KOPT-K1 (cell line): ENCODE results near the gene ALDH4A1.
"Not testable (repeated sequence)": the region's sequence is repeated elsewhere in the genome, so short reads cannot be mapped to it uniquely, and the experiment has no call there.

ENCODE experiments used
- H3K27ac ChIP-seq: fragments of 200-600 bp; sonication (generic); 2 replicates; pipeline ENCODE4 v1.5.1; 2016; ENCODE audit warnings: antibody characterized with exemption, mild to moderate bottlenecking, low read depth, low read length; ENCODE audit not compliant: poor library complexity, severe bottlenecking
- H3K36me3 ChIP-seq: fragments of 200-600 bp; sonication (generic); 2 replicates; pipeline ENCODE4 v1.5.1; 2017; ENCODE audit warnings: antibody characterized with exemption, mild to moderate bottlenecking, low read length, moderate library complexity; ENCODE audit not compliant: insufficient read depth
- H3K9me3 ChIP-seq: fragments of 200-600 bp; sonication (generic); 2 replicates; pipeline ENCODE4 v1.5.1; 2017; ENCODE audit warnings: antibody characterized with exemption, low read length, mild to moderate bottlenecking; ENCODE audit not compliant: insufficient read depth, poor library complexity, severe bottlenecking

Gene ALDH4A1

DNA sequence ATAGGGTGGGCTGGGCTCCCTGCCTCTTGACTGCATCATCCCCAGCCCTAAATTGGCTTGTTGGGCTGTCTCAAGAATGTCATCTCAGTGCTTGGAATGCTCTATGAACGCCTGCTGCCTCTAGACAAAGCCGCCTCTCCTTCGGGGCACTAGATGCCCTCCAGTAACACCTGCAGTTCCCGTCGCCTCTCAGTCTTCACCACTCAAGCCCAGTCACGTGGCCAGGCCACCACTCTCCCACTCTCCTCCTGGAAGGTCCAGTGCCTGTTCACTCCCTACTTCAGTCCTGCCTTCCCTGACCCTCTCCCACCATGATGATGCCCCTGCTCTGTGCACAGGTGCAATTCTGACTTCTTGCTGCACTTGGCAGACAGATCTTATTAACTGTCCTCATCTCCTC lies 49.9 kb downstream of the ALDH4A1 start:
- H3K36me3 ChIP-seq, result no peaks in the 10 kb centered on the region
- H3K27ac ChIP-seq, result no peak overlapping the region
- H3K9me3 ChIP-seq, result peaks cover 3% of the 10 kb centered on the region

DNA sequence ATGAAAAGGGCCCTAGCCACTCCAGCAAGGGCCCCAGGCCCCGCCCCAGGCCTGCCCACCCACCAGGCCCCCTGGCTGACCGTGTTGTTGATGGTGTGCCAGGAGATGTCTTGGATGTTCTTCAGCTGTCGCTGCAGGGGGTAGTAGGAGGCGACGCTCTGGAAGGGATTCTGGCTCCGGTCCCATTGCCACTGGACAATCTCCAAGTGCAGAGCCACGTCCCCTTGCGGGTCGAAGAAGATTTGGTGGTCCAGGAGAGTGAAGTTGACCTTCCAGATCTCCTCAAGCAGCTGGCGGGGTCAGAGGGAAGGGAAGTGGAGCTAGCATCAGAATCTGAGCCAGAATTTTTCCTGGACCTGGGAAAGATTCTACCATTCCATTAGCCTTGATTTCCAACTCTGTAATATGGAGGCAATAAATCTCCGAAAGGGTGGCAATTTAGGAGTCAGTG lies 53.1 kb downstream of the ALDH4A1 start:
- Histone ChIP-seq H3K9me3 (peaks cover 4% of the 10 kb centered on the region), H3K36me3 (no peaks in the 10 kb centered on the region), H3K27ac (no peak overlapping the region)

DNA sequence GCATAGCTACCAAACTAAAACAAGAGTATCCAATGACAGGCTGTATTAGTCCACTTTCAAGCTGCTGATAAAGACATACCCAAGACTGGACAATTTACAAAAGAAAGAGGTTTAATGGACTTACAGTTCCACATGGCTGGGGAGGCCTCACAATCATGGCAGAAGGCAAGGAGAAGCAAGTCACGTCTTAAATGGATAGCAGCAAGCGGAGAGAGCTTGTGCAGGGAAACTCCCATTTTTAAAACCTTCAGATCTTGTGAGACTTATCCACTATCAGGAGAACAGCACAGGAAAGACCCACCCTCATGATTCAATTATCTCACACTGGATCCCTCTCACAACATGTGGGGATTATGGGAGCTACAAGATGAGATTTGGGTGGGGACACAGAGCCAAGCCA lies 54.6 kb downstream of the ALDH4A1 start:
- not testable (repeated sequence) for H3K36me3 ChIP-seq, H3K9me3 ChIP-seq

DNA sequence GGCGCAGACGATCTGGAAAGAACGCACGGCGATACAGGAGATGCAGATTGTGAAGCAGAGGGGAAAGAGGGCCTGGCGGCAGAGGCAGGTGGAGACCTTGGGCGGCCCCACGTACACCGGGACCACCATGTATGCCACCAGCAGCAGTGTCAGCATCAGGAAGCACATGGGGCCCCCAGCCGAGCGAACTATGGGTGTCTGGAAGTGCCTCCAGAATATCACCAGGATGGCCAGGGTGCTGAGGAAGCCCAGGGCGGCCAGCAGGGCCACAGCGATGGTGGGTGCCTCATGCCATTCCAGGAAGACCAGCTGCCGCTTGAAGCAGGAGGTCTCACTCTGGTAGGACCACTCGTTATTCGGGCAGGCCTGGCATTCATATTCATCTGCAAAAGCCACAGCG lies 62.2 kb downstream of the ALDH4A1 start:
- Histone ChIP-seq H3K9me3 (peaks cover 7% of the 10 kb centered on the region), H3K27ac (no peak overlapping the region), H3K36me3 (no peaks in the 10 kb centered on the region)

More for the DNA sequence above, 54.6 kb downstream of the ALDH4A1 start:
- H3K27ac ChIP-seq, result not testable (repeated sequence)

- no peaks in the 10 kb centered on the region for H3K36me3 ChIP-seq
- peaks cover 17% of the 10 kb centered on the region for H3K9me3 ChIP-seq
- no peak overlapping the region for H3K27ac ChIP-seq
These were observed 65.7 kb downstream of the ALDH4A1 start for GRCh38 chr1:18836654-18837053.

GRCh38 chr1:18832319-18832718 lies 70.0 kb downstream of the ALDH4A1 start:
- H3K27ac ChIP-seq, H3K36me3 ChIP-seq: not testable (repeated sequence)
- H3K9me3 ChIP-seq, result peaks cover 38% of the 10 kb centered on the region

GRCh38 chr1:18831656-18832055 lies 70.7 kb downstream of the ALDH4A1 start:
- Histone ChIP-seq H3K36me3 (no peaks in the 10 kb centered on the region), H3K27ac (no peak overlapping the region), H3K9me3 (peaks cover 41% of the 10 kb centered on the region)

DNA sequence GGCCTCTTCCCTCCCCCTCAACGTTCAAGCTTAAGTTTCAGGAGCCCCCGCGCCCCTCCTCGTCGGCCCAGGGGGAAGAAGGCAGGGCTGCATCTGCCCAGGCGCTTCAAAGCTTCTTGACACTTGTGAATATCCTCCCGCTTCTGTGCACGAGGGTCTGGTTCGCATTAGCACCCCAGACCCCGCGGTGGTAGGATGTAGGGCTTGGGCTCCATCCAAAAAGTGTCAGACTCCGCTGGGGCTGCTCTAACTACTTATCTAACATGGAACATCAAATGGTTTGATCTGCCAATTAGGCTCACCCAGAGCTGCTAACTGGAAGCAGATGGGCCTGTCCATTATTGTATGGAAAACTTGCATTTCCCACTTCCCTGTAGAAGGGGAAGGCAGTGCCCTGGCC lies 71.8 kb downstream of the ALDH4A1 start:
- Histone ChIP-seq H3K36me3 (no peaks in the 10 kb centered on the region), H3K27ac (no peak overlapping the region), H3K9me3 (peaks cover 41% of the 10 kb centered on the region)

GRCh38 chr1:18829671-18830070 lies 72.7 kb downstream of the ALDH4A1 start:
- H3K36me3 ChIP-seq, result no peaks in the 10 kb centered on the region
- H3K27ac ChIP-seq, result no peak overlapping the region

DNA sequence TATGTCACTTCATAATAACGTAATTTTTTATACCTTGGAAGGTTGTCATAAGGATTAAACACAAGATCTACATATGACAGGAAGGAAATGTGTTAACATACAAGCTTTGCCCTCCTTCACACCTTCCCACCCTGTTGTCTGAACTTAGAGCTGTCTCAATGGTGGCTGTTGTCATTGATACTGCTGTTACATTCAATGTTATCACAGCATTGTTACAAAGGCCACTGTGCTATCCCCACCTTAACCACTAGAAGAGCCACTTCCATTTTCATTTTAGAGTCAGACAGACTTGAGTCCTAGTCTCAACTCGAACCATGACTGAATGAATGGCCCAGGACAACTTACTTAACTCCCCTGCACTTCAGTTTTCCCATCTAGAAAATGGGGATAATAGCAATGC lies 74.1 kb downstream of the ALDH4A1 start:
- no peak overlapping the region for H3K27ac ChIP-seq
- H3K36me3 ChIP-seq, result no peaks in the 10 kb centered on the region
- peaks cover 40% of the 10 kb centered on the region for H3K9me3 ChIP-seq

More at GRCh38 chr1:18829671-18830070, 72.7 kb downstream of the ALDH4A1 start:
- peaks cover 41% of the 10 kb centered on the region for H3K9me3 ChIP-seq

DNA sequence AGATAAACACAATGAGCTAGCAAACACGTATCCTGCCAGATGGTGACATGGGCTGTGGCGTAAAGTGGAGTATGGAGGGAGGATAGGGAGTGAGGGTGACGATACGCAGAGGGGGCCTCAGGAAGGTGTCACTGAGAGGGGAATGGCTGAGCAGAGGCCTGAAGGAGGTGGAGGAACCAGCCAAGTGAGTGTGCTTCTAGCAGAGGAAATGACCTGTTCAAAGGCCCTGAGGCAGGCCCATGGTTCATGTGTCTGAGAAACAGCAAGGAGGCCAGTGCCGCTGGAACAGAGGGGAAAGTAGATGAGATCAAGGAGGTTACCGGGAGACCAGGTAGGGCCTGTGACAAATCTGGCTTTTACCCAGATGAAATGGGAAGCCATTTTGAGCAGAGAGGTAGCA lies 78.9 kb downstream of the ALDH4A1 start:
- Histone ChIP-seq H3K27ac (no peak overlapping the region), H3K9me3 (peaks cover 11% of the 10 kb centered on the region), H3K36me3 (no peaks in the 10 kb centered on the region)
